Stimulated activated CD4-positive, alpha-beta T cell treated with anti-CD3 and anti-CD28 coated beads, Interleukin-15, amount 100 ng/mL, for 48 hours (primary cell): Measurements from ENCODE around the gene TRMT6.

Source experiments
- DNase-seq, 2 donors: peaks; one replicate each; pipeline ENCODE4 v3.0.0-alpha.2; 2020; ENCODE audit warnings: low read depth in 2 of 2

TRMT6 gene

DNA sequence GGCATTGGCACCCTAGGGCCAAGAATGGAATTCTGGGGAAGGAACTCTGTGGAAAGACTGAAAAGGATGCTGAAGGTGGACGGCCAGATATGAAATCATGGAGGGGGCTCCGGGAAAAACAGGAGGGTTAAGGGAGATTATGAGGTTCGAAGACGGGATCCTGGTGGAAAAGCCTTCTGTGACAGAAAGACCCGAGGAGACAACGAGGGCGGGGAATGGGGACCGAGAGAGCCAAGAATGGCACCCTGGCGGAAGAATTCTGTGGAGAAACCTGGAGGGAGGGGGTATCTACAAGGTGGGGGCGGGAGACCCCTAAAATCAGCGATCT is 426 bp downstream of the TRMT6 start:
- no peak for DNase-seq

DNA sequence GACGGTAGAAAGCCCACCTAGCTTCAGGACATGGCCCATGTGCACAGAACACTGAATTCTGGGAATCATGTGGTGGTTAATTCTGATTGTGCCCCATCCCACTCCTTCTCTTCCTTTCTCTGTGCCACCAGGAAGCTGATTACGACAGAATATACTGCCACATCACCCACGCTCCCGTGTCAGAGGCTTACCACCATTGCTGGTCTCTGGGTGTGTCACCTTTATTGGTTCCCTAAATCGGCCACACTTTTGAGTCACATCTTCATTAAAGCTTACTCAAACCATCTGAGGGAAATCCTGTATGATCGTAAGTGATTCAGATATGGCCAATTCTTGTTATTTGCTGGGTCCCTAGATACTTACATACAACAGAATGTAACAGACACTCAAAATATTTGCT is 3.1 kb downstream of the TRMT6 start:
- peak; percentile 40 to 41 for DNase-seq

DNA sequence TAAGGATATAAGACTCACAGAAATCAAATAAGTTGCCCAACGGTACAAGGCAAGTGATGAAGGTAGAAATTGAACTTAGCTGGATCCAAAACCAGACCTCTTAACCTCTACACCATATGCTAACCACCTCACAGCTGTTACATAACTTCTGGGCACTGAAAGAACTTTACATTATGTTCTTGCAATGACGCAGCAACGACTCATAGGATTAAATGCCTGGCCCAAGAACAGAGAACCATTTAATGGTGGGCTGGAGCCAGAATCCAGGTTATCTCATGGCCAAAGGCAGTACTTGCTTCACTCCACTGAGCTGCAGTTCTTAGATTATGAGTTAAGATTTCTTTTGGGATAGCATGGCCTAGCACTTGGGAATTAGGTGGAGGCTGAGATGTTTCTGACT is 4.4 kb downstream of the TRMT6 start:
- peak in 1 of 2 donors; percentile 12 for DNase-seq

DNA sequence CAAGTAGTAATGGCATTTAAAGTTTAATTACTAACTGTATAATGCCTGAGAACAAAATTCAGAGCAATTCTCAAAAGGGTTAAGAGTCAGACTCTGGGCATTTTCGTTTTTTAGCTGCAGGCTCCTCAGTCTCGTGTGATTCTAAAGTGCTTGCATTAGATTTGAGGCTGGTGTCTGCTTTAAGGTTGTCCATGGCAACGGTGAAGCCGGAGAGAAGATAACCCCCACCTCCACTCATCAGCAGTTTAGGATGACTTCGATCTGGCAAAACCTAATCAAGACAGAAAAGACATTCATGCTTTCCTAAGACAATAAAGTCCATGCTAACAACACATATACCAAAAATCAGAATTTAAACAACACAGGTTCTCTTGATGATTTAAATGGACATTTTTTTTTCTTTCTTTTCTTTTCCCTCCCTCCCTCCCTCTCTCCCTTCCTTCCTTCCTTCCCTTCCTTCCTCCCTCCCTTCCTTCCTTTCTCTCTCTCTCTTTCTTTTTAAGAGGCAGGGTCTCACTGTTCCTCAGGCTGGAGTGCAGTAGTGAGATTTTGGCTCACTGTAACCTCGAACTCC is 11.8 kb downstream of the TRMT6 start:
- DNase-seq, result no peak

DNA sequence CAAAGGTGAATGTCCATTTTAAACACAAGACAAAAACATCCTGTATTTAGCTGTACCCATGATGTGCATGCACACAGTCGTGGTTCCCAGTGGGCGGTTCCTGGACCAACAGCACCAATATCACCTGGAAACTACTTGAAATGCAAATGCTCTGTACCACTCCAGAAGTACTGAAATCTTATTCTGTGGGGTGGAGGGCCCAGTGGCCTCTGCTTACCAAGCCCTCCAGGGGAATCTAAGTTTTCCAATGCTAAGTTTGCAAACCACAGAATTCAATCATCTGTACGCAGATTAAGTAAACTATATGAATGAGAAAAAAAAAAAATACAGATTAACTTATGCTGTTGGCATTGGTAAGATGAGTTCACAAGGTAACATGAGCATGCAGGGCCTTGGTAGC is 14.1 kb downstream of the TRMT6 start:
- no peak for DNase-seq

DNA sequence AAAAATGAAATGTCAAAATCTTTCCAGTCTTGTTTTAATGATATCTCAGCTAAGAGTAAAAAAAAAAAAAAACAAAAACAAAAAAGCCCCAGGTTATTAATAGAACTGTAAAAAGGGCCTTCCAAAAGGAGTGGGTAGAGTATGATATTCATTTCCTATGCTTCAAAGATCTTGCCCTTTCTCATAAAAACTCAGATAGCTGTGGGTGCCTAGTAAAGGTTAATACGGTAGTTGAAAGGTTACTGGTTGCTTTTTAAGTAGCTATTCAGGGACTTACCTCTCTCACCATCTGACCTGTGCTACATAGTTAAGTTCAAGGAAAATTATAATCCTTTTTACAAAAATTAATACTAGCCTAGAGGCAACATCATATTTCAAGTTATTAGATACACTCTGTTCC is 14.9 kb downstream of the TRMT6 start:
- DNase-seq, result no peak

DNA sequence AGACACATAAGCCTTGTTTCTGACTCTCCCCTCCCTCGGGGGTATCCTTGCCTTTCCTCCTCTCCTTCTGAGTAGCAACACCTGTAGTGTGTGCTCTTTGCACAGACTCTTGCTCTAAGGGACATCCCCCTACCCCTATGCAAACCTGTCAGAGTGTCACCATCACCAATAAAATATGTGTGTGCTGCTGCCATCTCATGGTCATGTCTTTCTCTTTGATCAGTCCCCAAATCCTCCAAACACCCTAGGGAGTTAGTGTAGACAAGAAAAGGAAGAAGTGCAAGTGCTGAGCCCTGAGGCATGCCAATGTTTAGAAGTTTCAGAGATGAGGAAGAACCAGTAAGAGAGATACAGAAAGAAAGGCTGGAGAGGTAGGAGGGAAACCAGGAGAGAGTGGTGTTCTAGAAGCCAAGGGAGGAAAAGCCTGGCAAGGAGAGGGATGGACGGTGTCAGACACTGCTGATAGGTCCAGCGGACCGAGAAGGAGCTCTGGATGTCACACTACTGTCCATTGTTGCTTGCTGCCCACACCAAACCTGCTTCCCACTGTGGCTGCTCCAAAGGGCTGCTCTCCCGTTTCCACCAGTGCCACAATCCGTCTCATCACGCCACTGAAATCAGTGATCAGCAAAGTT is 16.4 kb downstream of the TRMT6 start:
- DNase-seq, result no peak

DNA sequence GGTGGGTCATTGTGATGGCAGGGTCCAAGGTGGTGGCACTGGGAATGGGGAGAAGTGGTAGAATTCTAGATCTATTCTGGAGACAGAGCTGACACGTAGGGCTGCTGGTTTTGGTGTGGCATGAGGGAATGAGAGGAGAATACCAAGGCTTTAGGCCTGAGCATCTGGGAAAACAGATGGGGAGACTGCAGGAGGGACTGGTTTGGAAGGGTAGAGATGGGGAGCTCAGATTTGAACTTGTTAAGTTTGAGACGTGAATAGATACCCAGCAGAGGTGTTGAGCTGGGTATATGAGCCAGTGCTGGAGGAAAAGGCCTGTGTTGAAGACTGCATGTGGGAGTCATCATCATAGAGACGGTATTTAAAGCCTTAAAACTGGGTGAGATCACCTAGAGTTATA is 17.5 kb downstream of the TRMT6 start:
- no peak for DNase-seq

DNA sequence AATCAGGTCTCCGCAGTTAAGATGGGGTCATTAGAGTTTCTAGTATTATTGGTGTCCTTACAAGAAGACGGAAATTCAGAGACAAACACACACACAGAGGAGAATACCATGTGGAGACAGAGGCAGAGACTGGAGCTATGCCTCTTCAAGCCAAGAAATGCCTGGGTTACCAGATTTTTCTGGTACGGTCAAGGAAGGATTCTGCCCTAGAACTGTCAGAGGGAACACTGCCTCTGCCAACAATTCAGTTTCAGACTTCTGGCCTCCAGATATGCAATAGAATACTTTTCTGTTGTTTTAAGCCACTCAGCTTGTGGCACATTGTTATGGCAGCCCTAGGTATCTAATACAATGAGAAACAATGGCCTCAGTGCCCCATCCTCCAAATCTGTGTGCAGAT is 18.9 kb downstream of the TRMT6 start:
- DNase-seq, result no peak

DNA sequence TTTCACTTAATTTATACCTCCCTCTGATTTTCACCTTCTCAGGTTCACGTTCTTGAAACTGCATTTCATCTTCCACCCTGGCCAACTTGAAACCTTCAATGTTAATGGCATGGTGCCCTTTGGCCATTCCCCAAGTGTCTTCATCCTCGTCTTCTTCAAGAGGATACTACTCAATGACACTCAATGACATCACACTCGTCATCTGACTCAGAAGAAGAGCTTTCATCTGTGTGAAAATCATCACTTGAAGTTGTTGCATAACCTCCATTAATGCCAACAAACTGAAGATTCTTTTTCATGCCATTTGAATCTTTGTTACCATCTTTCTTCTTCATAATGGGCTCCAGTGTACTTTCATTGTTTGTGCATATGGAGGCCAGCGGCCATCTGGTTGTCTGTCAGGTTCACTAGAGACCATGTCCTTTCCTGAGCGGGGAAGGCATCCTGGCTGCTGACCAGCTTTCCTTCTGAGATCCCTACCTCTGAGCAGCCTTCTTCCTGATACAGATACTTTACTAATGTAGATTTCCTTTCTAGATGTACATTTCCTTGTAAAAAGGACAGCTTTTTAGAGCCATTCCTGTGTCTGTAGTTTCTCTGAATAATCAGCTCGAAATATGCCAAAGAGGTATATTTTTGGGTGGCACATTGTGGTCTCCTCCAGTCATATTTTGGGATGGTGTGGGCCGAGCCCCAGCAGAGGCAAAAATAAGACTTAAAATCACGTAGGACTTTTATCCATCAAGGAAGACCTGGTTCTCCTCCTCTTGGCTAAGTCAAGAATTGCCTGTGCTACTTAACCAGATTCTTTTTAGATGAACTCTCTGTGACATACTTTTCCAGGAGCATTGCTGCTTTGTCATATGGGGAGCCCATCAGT is 21.3 kb downstream of the TRMT6 start:
- DNase-seq, result no peak

DNA sequence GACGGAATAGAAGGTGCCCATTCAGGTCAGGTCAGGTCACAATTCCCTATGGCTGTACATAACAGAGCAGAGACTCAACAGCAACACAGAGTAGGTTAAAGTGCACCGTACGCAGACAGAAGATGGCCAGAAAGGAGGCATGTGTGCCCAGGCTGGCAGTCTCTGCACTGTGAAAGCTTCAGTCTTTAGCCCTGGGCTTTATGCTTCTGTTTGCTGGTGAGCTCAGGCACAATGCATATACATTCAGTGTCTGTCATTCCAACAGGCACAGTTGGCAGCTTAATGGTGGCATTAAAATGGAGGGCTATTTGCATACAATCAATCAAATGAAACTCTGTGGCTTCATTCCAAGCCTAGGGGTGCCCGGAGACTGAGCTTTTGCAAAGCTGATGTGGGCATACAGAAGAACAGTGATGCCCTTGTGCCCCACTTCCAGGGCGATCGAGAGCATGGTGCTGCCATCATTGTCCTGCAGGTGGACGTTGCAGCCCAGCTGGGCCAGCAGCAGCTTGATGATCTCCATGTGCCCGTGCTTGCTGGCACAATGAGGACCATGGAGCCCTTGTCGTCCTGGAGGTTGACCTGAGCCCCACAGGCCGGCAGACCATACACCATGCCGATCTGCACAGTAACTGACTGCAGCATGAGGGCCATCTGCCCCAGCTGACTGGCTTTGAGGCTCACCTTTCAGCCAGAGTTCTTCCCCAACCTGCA is 22.4 kb downstream of the TRMT6 start:
- DNase-seq, result no peak

DNA sequence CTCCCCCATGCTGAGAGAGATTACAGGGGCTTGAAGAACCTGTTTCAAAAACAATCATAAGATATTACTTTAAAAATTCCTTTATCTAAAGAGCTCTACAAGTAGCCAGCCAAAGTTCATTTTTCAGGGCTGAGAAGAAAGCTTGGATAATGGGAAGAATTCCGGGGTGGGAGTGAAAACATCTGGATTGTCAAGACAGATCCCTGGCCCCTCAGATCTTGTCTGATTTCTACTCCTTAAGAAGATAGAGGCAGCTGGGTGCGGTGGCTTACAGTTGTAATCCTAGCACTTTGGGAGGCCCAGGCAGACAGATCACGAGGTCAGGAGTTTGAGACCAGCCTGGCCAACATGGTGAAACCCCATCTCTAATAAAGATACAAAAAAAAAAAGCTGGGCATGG is 24.8 kb downstream of the TRMT6 start:
- no peak for DNase-seq

DNA sequence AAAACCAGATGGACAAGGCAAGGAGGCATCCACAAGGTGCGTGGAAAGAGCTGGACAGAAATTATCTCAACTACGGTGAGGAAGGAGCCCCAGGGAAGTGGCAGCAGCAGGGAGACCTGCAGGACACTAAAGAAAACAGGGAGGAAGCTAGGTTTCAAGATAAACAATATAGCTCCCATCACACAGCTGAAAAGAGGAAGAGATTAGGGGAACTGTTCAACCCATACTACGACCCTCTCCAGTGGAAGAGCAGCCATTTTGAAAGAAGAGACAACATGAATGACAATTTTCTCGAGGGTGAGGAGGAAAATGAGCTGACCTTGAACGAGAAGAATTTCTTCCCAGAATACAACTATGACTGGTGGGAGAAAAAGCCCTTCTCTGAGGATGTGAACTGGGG is 26.8 kb downstream of the TRMT6 start:
- DNase-seq, result no peak

DNA sequence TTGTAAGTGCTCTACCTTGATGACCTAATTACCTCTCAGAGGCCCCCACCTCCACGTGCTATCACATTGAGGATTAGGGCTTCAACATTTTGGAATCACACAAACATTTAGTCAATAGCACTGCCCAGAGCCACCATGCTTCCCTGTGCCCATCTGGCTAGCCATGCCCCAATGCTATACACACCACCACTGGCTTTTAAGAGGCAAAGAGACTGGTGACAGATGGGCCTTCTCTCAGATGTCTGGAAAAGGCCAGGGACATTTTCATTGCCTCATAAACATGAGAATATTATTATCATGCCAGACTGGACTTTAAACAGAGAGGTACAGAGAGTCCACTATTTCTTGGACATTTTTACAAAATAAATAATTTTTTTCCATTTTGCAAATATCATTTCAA is 29.8 kb downstream of the TRMT6 start:
- no peak for DNase-seq

DNA sequence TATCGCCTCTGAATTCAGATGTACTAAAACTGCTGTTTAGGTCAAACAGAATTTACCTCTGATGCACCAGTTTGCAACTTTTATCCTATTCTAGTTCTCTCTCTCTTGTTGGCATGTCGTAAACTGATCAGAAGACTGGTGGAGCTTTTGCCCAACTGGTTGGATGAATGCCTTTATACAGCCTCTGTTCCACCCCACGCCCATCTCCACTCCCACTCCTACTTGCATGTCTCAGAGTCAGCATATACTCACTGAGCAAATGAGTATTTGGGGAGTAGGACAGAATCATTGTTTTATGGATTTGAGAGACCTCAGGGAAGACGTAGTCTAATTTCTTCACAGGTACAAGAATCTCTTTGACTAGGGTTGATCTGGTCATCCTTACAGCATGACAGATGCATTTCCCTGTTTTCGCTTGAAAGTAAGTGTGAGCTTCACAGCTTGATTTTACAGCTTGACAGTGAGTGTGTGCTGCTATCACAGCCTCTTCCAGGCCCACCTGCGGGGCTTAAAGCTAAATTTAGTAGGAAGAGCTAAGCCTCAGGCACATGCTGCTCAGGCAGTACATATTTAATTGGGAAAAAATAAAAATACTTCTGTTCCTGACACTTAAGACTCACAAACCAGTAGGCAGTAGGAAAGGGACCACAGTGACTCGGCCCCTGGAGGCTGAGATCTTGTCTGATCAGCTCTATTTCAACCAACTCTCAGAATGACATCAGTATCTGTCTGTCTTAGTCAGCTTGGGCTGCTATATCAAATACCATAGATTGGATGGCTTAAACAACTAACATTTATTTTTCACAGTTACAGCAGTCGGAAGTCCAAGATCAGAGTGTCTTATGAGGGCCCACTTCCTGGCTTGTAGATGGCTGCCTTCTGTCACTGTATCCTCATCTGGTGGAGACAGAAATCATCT is 30.4 kb downstream of the TRMT6 start:
- DNase-seq, result peak in 1 of 2 donors; percentile 22

DNA sequence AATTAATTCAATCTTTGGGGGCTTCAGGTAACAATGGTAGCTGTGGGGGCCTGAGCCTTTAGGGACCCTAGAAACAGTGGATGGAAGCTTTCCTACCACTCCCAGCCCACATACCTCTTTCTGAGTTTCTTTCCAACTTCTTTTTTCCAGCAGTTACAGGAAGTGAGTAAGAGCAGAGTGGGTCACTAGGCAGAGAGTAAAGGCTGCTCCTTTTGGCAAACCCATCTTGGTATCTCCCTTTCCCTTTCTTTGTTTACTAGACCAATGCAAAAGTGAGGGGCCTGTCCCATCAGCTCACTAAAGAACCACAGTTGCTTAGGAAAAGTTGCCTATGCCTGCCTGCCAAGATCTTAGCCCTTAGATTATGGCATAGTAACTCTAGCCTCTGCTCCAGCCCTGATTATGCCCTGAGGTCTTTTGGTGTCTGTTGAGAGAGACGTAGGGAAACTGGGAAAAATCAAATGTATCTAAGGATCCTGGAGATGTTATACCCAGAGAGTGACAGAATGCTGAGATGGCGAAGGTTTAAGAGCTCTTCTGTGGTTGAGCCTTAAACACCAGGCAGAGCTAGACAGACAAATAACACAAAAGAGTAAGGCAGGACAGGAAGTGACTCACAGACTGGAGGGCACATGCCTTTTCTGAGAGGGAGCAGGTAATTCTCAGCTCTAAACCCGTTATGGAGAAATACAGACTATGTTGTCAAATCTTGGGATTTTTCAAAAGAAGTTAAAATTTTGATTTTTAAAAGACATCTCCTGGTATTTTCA is 31.3 kb downstream of the TRMT6 start:
- DNase-seq, result no peak

DNA sequence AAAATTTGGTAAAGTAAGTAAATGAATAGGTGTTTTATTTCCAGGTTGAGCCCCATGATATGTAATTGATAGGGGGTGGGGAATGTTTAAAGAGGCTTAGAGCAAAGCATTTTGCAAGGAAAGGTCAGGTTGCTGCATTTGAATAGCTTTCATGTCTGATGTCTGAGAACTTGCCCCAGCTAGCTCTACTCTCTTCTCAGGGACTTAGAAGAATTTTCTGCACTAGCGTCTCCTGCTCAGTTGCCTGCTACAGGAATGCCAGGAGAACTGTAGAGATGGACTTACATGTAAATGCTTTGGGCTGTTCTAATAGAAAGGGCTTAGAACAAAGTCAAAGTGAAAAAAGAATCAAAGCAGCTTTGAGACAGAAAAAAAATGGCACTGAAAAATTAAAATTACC is 35.5 kb downstream of the TRMT6 start:
- no peak for DNase-seq

DNA sequence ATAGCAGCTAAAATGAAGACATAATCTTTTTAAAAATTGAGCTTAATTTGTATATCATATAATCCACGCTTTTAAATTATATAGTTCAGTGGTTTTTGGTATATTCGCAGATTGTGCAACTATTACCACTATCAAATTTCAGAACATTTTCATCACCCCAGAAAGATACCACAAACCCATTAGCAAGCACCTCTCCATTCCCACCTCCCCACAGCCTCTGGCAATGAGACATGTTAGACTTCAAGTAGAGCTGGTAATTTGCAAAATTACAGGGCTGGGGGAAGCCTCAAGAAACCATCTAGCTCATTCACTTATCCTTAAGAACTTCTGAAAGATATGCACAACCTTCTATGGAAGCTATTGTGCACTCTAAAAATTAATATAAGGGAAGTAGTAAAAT is 37.2 kb downstream of the TRMT6 start:
- no peak for DNase-seq

DNA sequence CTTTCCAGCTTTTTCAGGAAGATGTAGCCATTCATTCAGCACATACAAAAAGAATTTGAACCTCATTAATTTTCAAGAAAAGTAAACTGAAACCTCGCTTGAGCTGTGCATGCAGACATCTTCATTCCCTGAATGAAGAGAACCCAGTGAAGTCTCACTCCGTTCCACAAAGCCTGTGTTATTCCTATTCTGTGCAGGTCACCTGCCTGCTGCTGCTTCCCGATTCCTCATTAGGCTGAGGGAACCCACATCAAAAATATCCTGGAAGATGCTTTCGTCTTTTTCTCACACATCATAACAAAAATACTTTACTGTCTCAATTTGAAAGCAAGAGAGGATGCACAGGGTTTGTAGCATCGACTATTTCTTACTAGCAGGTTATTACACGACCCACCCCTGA is 40.1 kb downstream of the TRMT6 start:
- no peak for DNase-seq

DNA sequence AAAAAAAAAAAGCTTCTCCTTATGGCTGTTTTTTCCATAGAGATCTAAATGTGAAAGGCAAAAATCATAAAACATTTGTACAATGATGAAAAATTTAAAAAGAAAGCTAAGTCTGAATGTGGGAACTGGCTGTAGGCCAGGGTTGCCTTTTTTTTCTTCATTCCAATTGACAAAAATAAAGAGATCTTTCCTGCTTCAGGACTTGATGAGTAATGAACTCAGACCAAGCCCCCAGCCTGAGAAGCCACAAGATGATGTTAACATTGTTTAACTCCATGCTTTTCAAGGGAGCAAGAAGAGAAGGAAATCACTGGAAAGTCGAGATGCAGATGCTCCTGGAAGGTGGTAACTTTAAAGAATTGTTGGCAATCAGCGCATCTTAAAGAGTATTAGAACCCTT is 41.4 kb downstream of the TRMT6 start:
- DNase-seq, result no peak

DNA sequence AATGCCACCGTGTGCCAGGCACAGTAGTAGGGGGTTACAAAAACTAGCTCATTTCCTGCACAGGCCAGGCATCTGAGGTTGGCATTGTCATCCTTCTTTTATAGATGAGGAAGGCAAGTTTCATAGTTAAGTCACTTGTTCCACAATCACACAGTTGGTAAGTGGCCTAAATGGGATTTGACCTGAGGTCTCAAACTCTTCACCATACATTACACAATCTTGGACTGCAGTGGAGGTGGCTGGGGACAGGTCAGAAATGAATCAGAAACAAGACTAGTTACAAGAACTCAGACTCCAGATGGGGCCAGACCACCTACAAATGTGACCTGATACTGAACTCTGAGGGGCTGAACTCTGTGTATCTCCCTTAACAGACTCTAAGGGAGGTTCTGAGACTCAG is 49.4 kb downstream of the TRMT6 start:
- no peak for DNase-seq
